ENCODE data around the gene ABCG8.
A peak's percentile ranks its signal among the peaks of the same experiment; 100 is the strongest.

ABCG8 gene

GRCh38 chr2:43826305-43827250, 12.2 kb upstream of the ABCG8 start:
- ATAC-seq = no peak
- TF ChIP-seq ZC3H10 (CRISPR knock-in tag; IDR thresholded peaks at IDR 0.05) = no peak
- TF ChIP-seq POU6F1 (CRISPR knock-in tag; IDR thresholded peaks at IDR 0.05; ENCODE audit: borderline replicate concordance, low read depth) = no peak
- TF ChIP-seq SNAI2 (CRISPR knock-in tag; IDR thresholded peaks at IDR 0.05) = no peak
- no peak for TF ChIP-seq CREB5 (CRISPR knock-in tag; IDR thresholded peaks at IDR 0.05; ENCODE audit: low read depth)
- no peak for TF ChIP-seq TSHZ2 (CRISPR knock-in tag; IDR thresholded peaks at IDR 0.05)
- no peak for TF ChIP-seq CSRNP3 (CRISPR knock-in tag; IDR thresholded peaks at IDR 0.05)

- TF ChIP-seq BACH2 (CRISPR knock-in tag; IDR thresholded peaks at IDR 0.05; ENCODE audit: borderline replicate concordance) = no peak
- no peak for TF ChIP-seq TSHZ2 (CRISPR knock-in tag; IDR thresholded peaks at IDR 0.05)
- TF ChIP-seq GLIS3 (CRISPR knock-in tag; IDR thresholded peaks at IDR 0.05) = no peak
- no peak for TF ChIP-seq TOX (CRISPR knock-in tag; IDR thresholded peaks at IDR 0.05; ENCODE audit: borderline replicate concordance)
- no peak for TF ChIP-seq CREB5 (CRISPR knock-in tag; IDR thresholded peaks at IDR 0.05; ENCODE audit: low read depth)
- TF ChIP-seq ZFP30 (CRISPR knock-in tag; IDR thresholded peaks at IDR 0.05) = no peak
- TF ChIP-seq PPARA (CRISPR knock-in tag; IDR thresholded peaks at IDR 0.05; ENCODE audit: borderline replicate concordance) = no peak
- no peak for TF ChIP-seq ZFP3 (CRISPR knock-in tag; IDR thresholded peaks at IDR 0.05)
- no peak for TF ChIP-seq SNAI2 (CRISPR knock-in tag; IDR thresholded peaks at IDR 0.05)
- no peak for TF ChIP-seq ZNF565 (CRISPR knock-in tag; conservative IDR thresholded peaks at IDR 0.05; ENCODE audit: low read depth)
- peak; percentile 82 for ATAC-seq
Measured at GRCh38 chr2:43831543-43832294, 7.1 kb upstream of the ABCG8 start.

- no peak for ATAC-seq
- no peak for TF ChIP-seq ZNF70 (CRISPR knock-in tag; IDR thresholded peaks at IDR 0.05)
- TF ChIP-seq ZC3H10 (CRISPR knock-in tag; IDR thresholded peaks at IDR 0.05) = no peak
- no peak for TF ChIP-seq PATZ1 (CRISPR knock-in tag; IDR thresholded peaks at IDR 0.05; ENCODE audit: borderline replicate concordance)
- no peak for TF ChIP-seq ESRRG (CRISPR knock-in tag; IDR thresholded peaks at IDR 0.05)
- no peak for TF ChIP-seq SNAI2 (CRISPR knock-in tag; IDR thresholded peaks at IDR 0.05)
- TF ChIP-seq RARB (CRISPR knock-in tag; IDR thresholded peaks at IDR 0.05) = no peak
- no peak for TF ChIP-seq TOX (CRISPR knock-in tag; IDR thresholded peaks at IDR 0.05; ENCODE audit: borderline replicate concordance)
- TF ChIP-seq TSHZ2 (CRISPR knock-in tag; IDR thresholded peaks at IDR 0.05) = no peak
- TF ChIP-seq GLIS3 (CRISPR knock-in tag; IDR thresholded peaks at IDR 0.05) = no peak
Measured at GRCh38 chr2:43832457-43832856, 6.3 kb upstream of the ABCG8 start.
